NCI-H345 treated with DMSO at 0.1 percent for 48 hours (cell line): ENCODE measurements around the gene ENGASE.
"Not testable (repeated sequence)": the region's sequence is repeated elsewhere in the genome, so short reads cannot be mapped to it uniquely, and the experiment has no call there.

Source experiments
- DNase-seq: peaks from one replicate; lab custom pipeline; 2025; ENCODE audit not compliant: unreplicated experiment; lab: John Stamatoyannopoulos, UW

ENGASE gene

GRCh38 chr17:79051306-79051705 lies 23.3 kb upstream of the ENGASE start:
- DNase-seq = no peak

- DNase-seq = no peak
These were observed 22.5 kb upstream of the ENGASE start for GRCh38 chr17:79052131-79052530.

- no peak for DNase-seq
These were observed 21.2 kb upstream of the ENGASE start for GRCh38 chr17:79053251-79053925.

- DNase-seq = no peak
These were observed 20.2 kb upstream of the ENGASE start for GRCh38 chr17:79054200-79054960.

- no peak for DNase-seq
These were observed 19.4 kb upstream of the ENGASE start for GRCh38 chr17:79055197-79055596.

- no peak for DNase-seq
These were observed 16.8 kb upstream of the ENGASE start for GRCh38 chr17:79057737-79058385.

GRCh38 chr17:79062691-79063090 lies 11.9 kb upstream of the ENGASE start:
- no peak for DNase-seq

GRCh38 chr17:79064026-79064425 lies 10.6 kb upstream of the ENGASE start:
- DNase-seq = no peak

- DNase-seq = no peak
These were observed 9.4 kb upstream of the ENGASE start for GRCh38 chr17:79065105-79065670.

- no peak for DNase-seq
These were observed 7.7 kb upstream of the ENGASE start for GRCh38 chr17:79066963-79067362.

GRCh38 chr17:79070266-79070880 lies 4.3 kb upstream of the ENGASE start:
- DNase-seq = no peak

GRCh38 chr17:79071161-79071740 lies 3.4 kb upstream of the ENGASE start:
- DNase-seq = no peak

- DNase-seq = no peak
These were observed 2.1 kb upstream of the ENGASE start for GRCh38 chr17:79072544-79072943.

- no peak for DNase-seq
These were observed 1.5 kb upstream of the ENGASE start for GRCh38 chr17:79073016-79073705.

GRCh38 chr17:79073706-79074088 lies 927 bp upstream of the ENGASE start:
- DNase-seq = no peak

GRCh38 chr17:79074121-79074648 lies 439 bp upstream of the ENGASE start:
- not testable (repeated sequence) for DNase-seq

GRCh38 chr17:79075446-79075750 lies 774 bp downstream of the ENGASE start:
- no peak for DNase-seq

- no peak for DNase-seq
These were observed 1.3 kb downstream of the ENGASE start for GRCh38 chr17:79075861-79076406.

GRCh38 chr17:79077587-79077986 lies 3.0 kb downstream of the ENGASE start:
- DNase-seq = no peak
